HepG2 (cell line): ENCODE results near the gene THADA. TPM values are rescaled to one million over a fixed set of nuclear protein-coding genes. Genes with fewer than 3 reads are reported as not detected.

ENCODE experiments used
- BHLHE40 ChIP-seq: IDR thresholded peaks from 2 replicates; pipeline ENCODE4 v1.6.1; 2011; ENCODE audit warnings: low read length, improper control_type of control experiment
- CHD2 ChIP-seq: IDR thresholded peaks from 2 replicates; pipeline ENCODE4 v1.6.1; 2011; ENCODE audit warnings: low read depth, low read length, improper control_type of control experiment
- HHEX ChIP-seq: IDR thresholded peaks from 2 replicates; pipeline ENCODE4 v1.6.1; 2016; ENCODE audit warnings: control low read depth
- HNRNPH1 ChIP-seq: fragments of 200-400 bp; formaldehyde crosslinking; optimal IDR thresholded peaks from 2 replicates; pipeline ENCODE3; 2017; ENCODE audit warnings: mild to moderate bottlenecking, low read depth, low read length
- HNRNPK ChIP-seq: fragments of 200-400 bp; formaldehyde crosslinking; IDR thresholded peaks from 2 replicates; pipeline ENCODE4 v1.6.1; 2018; ENCODE audit warnings: low read length, low read depth, moderate library complexity, mild to moderate bottlenecking; ENCODE audit not compliant: poor library complexity, severe bottlenecking
- KDM4B ChIP-seq: sonication (generic); formaldehyde crosslinking; IDR thresholded peaks from 2 replicates; pipeline ENCODE4 v1.4.0; 2020; ENCODE audit warnings: missing genetic modification reagents
- MIER2 ChIP-seq: IDR thresholded peaks from 2 replicates; pipeline ENCODE4 v1.6.1; 2016; ENCODE audit warnings: missing biosample characterization, missing genetic modification reagents
- NFYC ChIP-seq: IDR thresholded peaks from 2 replicates; pipeline ENCODE4 v1.6.1; 2016; ENCODE audit warnings: missing genetic modification reagents, missing compliant biosample characterization
- PAWR ChIP-seq: sonication (generic); formaldehyde crosslinking; IDR thresholded peaks from 2 replicates; pipeline ENCODE4 v1.4.0; 2020; ENCODE audit warnings: missing genetic modification reagents, mild to moderate bottlenecking, borderline replicate concordance
- PRPF4 ChIP-seq: fragments of 200-400 bp; formaldehyde crosslinking; IDR thresholded peaks from 2 replicates; pipeline ENCODE4 v1.6.1; 2016; ENCODE audit warnings: low read length, low read depth; ENCODE audit not compliant: poor library complexity, severe bottlenecking
- RAD51 ChIP-seq: fragments of 450-650 bp; IDR thresholded peaks from 2 replicates; pipeline ENCODE4 v1.6.1; 2016; ENCODE audit warnings: borderline replicate concordance
- RCOR2 ChIP-seq: IDR thresholded peaks from 2 replicates; pipeline ENCODE4 v1.6.1; 2016; ENCODE audit warnings: missing biosample characterization, missing genetic modification reagents
- RFX3 ChIP-seq: IDR thresholded peaks from 2 replicates; pipeline ENCODE4 v1.6.1; 2016; ENCODE audit warnings: missing biosample characterization, missing genetic modification reagents
- TARDBP ChIP-seq: sonication (generic); formaldehyde crosslinking; IDR thresholded peaks from 2 replicates; pipeline ENCODE4 v1.8.0; 2022; ENCODE audit warnings: mild to moderate bottlenecking, missing genetic modification reagents
- TEAD2 ChIP-seq: sonication (generic); formaldehyde crosslinking; IDR thresholded peaks from 2 replicates; pipeline ENCODE4 v1.9.0; 2021; ENCODE audit warnings: missing genetic modification reagents
- ZBTB20 ChIP-seq: sonication (generic); formaldehyde crosslinking; IDR thresholded peaks from 2 replicates; pipeline ENCODE4 v1.8.1; 2023; ENCODE audit warnings: missing genetic modification reagents, low read depth, mild to moderate bottlenecking, borderline replicate concordance
- ZFP36 ChIP-seq: fragments of 150-350 bp; IDR thresholded peaks from 2 replicates; pipeline ENCODE4 v1.6.1; 2018; ENCODE audit warnings: borderline replicate concordance, low read length, low read depth; ENCODE audit not compliant: partially characterized antibody
- ZNF3 ChIP-seq: IDR thresholded peaks from 2 replicates; pipeline ENCODE4 v1.7.0; 2017; ENCODE audit warnings: inconsistent platforms
- ZNF343 ChIP-seq: sonication (generic); formaldehyde crosslinking; IDR thresholded peaks from 2 replicates; pipeline ENCODE4 v1.4.0; 2020; ENCODE audit warnings: mild to moderate bottlenecking, missing genetic modification reagents
- ZNF350 ChIP-seq: sonication (generic); formaldehyde crosslinking; IDR thresholded peaks from 2 replicates; pipeline ENCODE4 v1.4.0; 2020; ENCODE audit warnings: mild to moderate bottlenecking, low read depth, missing genetic modification reagents, borderline replicate concordance
- ZNF644 ChIP-seq: IDR thresholded peaks from 2 replicates; pipeline ENCODE4 v1.6.1; 2016; ENCODE audit warnings: low read depth
- ZNF75D ChIP-seq: sonication (generic); formaldehyde crosslinking; IDR thresholded peaks from 2 replicates; pipeline ENCODE4 v1.8.1; 2023; ENCODE audit warnings: missing genetic modification reagents, mild to moderate bottlenecking, borderline replicate concordance
- ZNF775 ChIP-seq: sonication (generic); formaldehyde crosslinking; IDR thresholded peaks from 2 replicates; pipeline ENCODE4 v1.4.0; 2020; ENCODE audit warnings: missing genetic modification reagents, mild to moderate bottlenecking, moderate library complexity, borderline replicate concordance
- ZNF780A ChIP-seq: sonication (generic); formaldehyde crosslinking; IDR thresholded peaks from 2 replicates; pipeline ENCODE4 v1.8.0; 2022; ENCODE audit warnings: mild to moderate bottlenecking, missing genetic modification reagents, moderate library complexity
- ZNF816 ChIP-seq: sonication (generic); formaldehyde crosslinking; IDR thresholded peaks from 2 replicates; pipeline ENCODE4 v1.8.0; 2022; ENCODE audit warnings: missing genetic modification reagents, mild to moderate bottlenecking, borderline replicate concordance
- ZNF841 ChIP-seq: sonication (generic); formaldehyde crosslinking; IDR thresholded peaks from 2 replicates; pipeline ENCODE4 v1.8.1; 2023; ENCODE audit warnings: missing genetic modification reagents, borderline replicate concordance
- ZSCAN21 ChIP-seq: sonication (generic); formaldehyde crosslinking; IDR thresholded peaks from 2 replicates; pipeline ENCODE4 v1.8.0; 2022; ENCODE audit warnings: mild to moderate bottlenecking, missing genetic modification reagents, moderate library complexity, borderline replicate concordance
- ZSCAN30 ChIP-seq: sonication (generic); formaldehyde crosslinking; IDR thresholded peaks from 2 replicates; pipeline ENCODE4 v1.5.0; 2020; ENCODE audit warnings: mild to moderate bottlenecking, missing genetic modification reagents
- polyA plus RNA-seq, 8 experiments: library from polyadenylated mRNA; depleted of rRNA in 3 of 8; stranded (reverse) in 7 of 8; unstranded in 1 of 8; fragments of >200 nt; fragmentation: Illumina TruSeq in 4 of 8; extraction: Trizol in 4 of 8; gene quantifications; 2 replicates each; pipeline versions ENCODE4 v1.2.1 to v1.2.3, GENCODE V29; 2011 to 2016; ENCODE audit warnings: low read depth in 4 of 8, missing spikeins in 1 of 8, mixed read lengths in 1 of 8; ENCODE audit not compliant: insufficient read depth in 1 of 8
- total RNA-seq, 5 experiments: library from RNA; depleted of rRNA; stranded (reverse); fragments of >200 nt; fragmentation: Illumina TruSeq; extraction: Trizol; gene quantifications; 2 replicates each; pipeline ENCODE4 v1.2.3, GENCODE V29; 2016; ENCODE audit warnings: low read depth in 1 of 5
- TF ChIP-seq, protein P1 (sequence below): sonication (generic); formaldehyde crosslinking; IDR thresholded peaks from 2 replicates; pipeline ENCODE4 v1.5.0; 2020; ENCODE audit warnings: mild to moderate bottlenecking, missing genetic modification reagents
- TF ChIP-seq, protein P2 (sequence below): IDR thresholded peaks from 2 replicates; pipeline ENCODE4 v1.6.1; 2018; ENCODE audit warnings: missing genetic modification reagents, mild to moderate bottlenecking, missing compliant biosample characterization

Gene THADA
- total and polyA plus RNA-seq, 2 of the 13 experiments (the other 11 are each of a cell fraction or from before 2014, with no cell fraction given) = 12.7 to 21.7 TPM

DNA sequence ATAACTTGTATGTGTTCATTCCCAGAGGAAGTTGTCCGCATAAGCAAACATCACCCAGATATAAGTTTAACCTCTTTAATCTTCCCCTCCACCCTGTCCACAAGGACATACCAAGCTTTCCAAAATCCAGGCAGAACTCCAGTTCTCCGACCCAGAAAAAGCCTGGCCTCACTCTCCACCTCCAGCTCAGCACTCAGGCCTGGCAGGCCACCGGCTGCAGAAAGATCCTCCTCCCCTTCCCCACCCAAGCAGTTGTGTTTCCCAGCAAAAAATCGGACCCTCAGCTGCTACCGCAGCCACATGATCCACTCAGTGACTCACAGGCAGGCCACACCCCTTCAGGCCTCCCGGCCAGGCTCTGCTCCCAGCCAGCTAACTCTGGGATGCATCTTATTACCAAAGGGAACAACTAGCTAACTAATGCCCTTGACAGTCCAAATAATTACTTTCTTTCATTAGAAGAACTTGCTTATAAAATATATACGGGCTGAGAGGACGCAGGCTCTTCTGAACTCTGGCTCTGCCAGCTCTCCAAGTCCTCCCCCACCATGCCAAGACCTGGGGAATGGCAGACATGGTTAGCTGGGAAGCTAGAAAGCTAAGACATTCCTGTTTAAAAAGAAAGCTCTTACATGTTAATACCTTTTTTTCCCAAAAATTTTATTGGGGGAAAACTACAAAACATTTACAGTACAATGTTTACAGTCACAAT, 373.9 kb downstream of the THADA start (continued):
- TF ChIP-seq CHD2 = no peak
- TF ChIP-seq TEAD2 (CRISPR knock-in tag) = no peak
- peak; percentile 93; the same call in 1 of the 2 replicates for TF ChIP-seq ZBTB20 (CRISPR knock-in tag)
- TF ChIP-seq, protein P1, sequence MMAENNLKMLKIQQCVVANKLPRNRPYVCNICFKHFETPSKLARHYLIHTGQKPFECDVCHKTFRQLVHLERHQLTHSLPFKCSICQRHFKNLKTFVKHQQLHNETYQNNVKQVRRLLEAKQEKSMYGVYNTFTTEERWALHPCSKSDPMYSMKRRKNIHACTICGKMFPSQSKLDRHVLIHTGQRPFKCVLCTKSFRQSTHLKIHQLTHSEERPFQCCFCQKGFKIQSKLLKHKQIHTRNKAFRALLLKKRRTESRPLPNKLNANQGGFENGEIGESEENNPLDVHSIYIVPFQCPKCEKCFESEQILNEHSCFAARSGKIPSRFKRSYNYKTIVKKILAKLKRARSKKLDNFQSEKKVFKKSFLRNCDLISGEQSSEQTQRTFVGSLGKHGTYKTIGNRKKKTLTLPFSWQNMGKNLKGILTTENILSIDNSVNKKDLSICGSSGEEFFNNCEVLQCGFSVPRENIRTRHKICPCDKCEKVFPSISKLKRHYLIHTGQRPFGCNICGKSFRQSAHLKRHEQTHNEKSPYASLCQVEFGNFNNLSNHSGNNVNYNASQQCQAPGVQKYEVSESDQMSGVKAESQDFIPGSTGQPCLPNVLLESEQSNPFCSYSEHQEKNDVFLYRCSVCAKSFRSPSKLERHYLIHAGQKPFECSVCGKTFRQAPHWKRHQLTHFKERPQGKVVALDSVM = 0 out of 2 replicates have a peak, but pooled peaks have one; percentile 58
- TF ChIP-seq ZNF350 = peak; percentile 25; the same call in 1 of the 2 replicates
- peak; percentile 79 for TF ChIP-seq ZSCAN21 (CRISPR knock-in tag)
- no peak for TF ChIP-seq HHEX (CRISPR knock-in tag)
- TF ChIP-seq ZNF780A = no peak
- TF ChIP-seq HNRNPK = no peak
- TF ChIP-seq BHLHE40 = no peak
- TF ChIP-seq KDM4B (CRISPR knock-in tag) = peak; percentile 57; the same call in 1 of the 2 replicates
- TF ChIP-seq, protein P2, sequence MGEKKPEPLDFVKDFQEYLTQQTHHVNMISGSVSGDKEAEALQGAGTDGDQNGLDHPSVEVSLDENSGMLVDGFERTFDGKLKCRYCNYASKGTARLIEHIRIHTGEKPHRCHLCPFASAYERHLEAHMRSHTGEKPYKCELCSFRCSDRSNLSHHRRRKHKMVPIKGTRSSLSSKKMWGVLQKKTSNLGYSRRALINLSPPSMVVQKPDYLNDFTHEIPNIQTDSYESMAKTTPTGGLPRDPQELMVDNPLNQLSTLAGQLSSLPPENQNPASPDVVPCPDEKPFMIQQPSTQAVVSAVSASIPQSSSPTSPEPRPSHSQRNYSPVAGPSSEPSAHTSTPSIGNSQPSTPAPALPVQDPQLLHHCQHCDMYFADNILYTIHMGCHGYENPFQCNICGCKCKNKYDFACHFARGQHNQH (CRISPR knock-in tag) = peak; percentile 79
- TF ChIP-seq MIER2 (CRISPR knock-in tag) = peak; percentile 79; the same call in 1 of the 2 replicates
- TF ChIP-seq HNRNPH1 = peak; percentile 96
- TF ChIP-seq ZNF3 (CRISPR knock-in tag) = peak; percentile 59; the same call in 1 of the 2 replicates
- TF ChIP-seq ZNF841 (CRISPR knock-in tag) = no peak
- TF ChIP-seq RCOR2 (CRISPR knock-in tag) = peak; percentile 40; the same call in 1 of the 2 replicates
- TF ChIP-seq PAWR (CRISPR knock-in tag) = no peak
- TF ChIP-seq PRPF4 = peak; percentile 31
- TF ChIP-seq ZNF343 (CRISPR knock-in tag) = no peak
- TF ChIP-seq ZNF816 (CRISPR knock-in tag) = no peak; the same call in 1 of the 2 replicates
- peak; percentile 28; the same call in 1 of the 2 replicates for TF ChIP-seq ZNF644 (CRISPR knock-in tag)
- TF ChIP-seq NFYC (CRISPR knock-in tag) = peak; percentile 41; the same call in 1 of the 2 replicates
- no peak for TF ChIP-seq RFX3
- TF ChIP-seq ZSCAN30 (CRISPR knock-in tag) = no peak
- TF ChIP-seq TARDBP (CRISPR knock-in tag) = 0 out of 2 replicates have a peak, but pooled peaks have one; percentile 55
- TF ChIP-seq ZNF75D (CRISPR knock-in tag) = no peak
- peak; percentile 92 for TF ChIP-seq RAD51
- TF ChIP-seq ZFP36 = no peak
- TF ChIP-seq ZNF775 (CRISPR knock-in tag) = no peak
